ENCODE measurements around the gene ZDHHC20. TPM values are rescaled to one million over a fixed set of nuclear protein-coding genes. Genes with fewer than 3 reads are reported as not detected.

Gene ZDHHC20
- total RNA-seq, 4 donors from 2014 or later: 37.9 to 88.1 (median 58.7) TPM

DNA sequence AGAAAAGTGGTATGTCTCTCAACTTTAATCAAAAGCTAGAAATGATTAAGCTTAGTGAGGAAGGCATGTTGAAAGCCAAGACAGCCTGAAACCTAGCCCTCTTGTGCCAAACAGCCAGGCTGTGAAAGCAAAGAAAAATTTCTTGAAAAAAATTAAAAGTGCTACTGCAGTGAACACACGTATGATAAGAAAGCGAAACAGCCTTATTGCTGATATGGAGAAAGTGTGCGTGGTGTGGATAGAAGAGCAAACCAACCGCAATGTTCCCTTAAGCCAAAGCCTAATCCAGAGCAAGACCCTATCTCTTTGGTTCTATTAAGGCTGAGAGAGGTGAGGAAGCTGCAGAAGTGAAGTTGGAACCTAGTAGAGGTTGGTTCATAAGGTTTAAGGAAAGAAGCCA, 96.4 kb downstream of the ZDHHC20 start:
- no peak for TF ChIP-seq CTCF (IDR thresholded peaks at IDR 0.05; ENCODE audit: low read depth)

DNA sequence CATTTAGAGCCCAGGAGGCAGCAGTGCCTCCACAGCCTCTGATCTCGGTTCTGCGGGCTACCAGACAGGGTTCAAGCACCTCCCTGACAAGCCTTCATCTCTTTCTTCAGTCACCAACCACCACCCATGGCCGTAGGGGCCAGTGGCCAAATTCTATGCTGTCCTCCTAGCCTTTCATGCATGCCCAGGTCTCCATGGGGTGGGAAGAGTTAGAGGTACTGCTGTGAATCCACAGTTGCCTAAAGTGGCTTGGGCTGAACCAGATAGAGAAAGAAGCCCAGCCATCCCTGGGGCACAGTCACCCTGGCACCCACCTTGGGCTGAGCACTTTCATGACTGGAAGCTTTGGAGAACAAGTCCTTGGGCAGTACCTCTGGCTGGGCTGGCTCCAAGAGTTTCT, 97.4 kb downstream of the ZDHHC20 start:
- no peak for TF ChIP-seq CTCF (IDR thresholded peaks at IDR 0.05; ENCODE audit: low read depth)

DNA sequence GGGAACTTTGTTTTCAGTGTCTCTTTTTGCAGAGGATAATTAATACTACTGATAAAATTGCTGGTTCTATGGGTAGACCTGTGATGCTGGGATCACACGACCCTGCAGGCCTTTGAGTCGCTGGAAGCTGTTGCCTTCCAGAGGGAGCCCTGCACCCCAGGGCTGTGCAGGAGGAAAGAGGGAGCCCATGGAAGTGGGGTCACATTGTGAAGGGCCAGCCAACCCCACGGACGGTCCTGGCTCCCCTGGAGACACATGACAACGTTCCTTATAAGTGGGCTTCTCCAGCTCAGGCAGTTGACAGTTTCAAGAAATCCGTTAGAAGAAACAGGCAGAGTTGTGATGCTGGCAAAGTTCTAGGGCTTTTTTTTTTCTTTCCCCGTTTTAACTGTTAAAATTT, 98.0 kb downstream of the ZDHHC20 start:
- no peak for TF ChIP-seq CTCF (IDR thresholded peaks at IDR 0.05; ENCODE audit: low read depth)

DNA sequence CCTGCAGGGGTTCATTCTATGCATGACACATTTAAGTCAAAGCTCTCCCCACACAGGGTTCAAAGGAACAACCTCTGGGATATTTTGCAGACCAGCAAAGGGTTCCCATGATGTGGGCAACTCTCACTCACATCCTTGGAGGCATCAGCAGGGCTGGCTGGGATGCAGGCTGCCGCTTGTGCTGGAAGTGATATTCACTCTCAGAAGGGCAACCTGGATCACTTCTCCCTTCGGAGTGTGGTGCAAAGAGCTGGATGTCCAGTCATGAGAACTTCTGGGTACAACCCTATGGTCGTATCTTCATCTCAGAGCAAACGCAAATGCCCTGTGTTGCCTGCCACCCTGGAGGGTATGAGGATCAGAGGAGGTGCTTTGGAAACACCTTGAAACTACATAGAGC, 98.6 kb downstream of the ZDHHC20 start:
- TF ChIP-seq CTCF (IDR thresholded peaks at IDR 0.05; ENCODE audit: low read depth): no peak

- no peak for TF ChIP-seq CTCF (IDR thresholded peaks at IDR 0.05; ENCODE audit: low read depth)
Measured at GRCh38 chr13:21359855-21360254, 99.2 kb downstream of the ZDHHC20 start.

GRCh38 chr13:21355304-21355703, 103.8 kb downstream of the ZDHHC20 start:
- TF ChIP-seq CTCF (IDR thresholded peaks at IDR 0.05; ENCODE audit: low read depth): no peak

GRCh38 chr13:21354721-21355120, 104.4 kb downstream of the ZDHHC20 start:
- no peak for TF ChIP-seq CTCF (IDR thresholded peaks at IDR 0.05; ENCODE audit: low read depth)

Data from subcutaneous adipose tissue (tissue), 4 donors.